GM18508 (cell line): Measurements from ENCODE around the gene TCAP.

Experiments used
- ATAC-seq: cut with Tn5 transposase; IDR thresholded peaks from one replicate; pipeline ENCODE4 v1.9.1; 2021; ENCODE audit warnings: moderate number of reproducible peaks; ENCODE audit not compliant: insufficient read depth, unreplicated experiment

Gene TCAP

DNA sequence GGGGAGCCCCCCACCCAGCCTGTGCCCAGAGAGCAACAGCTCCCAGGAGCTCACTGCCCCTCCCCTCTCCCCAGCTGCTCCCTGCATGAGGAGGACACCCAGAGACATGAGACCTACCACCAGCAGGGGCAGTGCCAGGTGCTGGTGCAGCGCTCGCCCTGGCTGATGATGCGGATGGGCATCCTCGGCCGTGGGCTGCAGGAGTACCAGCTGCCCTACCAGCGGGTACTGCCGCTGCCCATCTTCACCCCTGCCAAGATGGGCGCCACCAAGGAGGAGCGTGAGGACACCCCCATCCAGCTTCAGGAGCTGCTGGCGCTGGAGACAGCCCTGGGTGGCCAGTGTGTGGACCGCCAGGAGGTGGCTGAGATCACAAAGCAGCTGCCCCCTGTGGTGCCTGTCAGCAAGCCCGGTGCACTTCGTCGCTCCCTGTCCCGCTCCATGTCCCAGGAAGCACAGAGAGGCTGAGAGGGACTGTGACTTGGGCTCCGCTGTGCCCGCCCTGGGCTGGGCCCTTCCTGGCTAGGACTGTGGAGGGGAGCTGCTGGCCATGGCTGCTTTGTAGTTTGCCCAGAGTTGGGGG lies 584 bp downstream of the TCAP start:
- ATAC-seq = no peak

DNA sequence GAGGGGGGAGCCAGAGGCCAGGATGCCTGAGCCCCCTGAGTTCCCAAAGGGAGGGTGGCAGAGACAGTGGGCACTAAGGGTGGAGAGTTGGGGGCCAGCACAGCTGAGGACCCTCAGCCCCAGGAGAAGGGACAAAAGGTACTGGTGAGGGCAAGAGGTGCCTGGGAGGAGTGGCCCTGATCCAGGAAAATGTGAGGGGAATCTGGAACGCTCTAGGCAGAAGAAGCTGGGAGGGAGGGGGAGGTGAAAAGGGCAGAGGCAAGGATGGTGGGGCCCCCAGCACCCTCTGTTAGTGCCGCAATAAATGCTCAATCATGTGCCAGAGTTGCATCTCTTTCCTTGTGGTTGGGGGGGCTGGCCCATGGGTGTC lies 1.1 kb downstream of the TCAP start:
- no peak for ATAC-seq

DNA sequence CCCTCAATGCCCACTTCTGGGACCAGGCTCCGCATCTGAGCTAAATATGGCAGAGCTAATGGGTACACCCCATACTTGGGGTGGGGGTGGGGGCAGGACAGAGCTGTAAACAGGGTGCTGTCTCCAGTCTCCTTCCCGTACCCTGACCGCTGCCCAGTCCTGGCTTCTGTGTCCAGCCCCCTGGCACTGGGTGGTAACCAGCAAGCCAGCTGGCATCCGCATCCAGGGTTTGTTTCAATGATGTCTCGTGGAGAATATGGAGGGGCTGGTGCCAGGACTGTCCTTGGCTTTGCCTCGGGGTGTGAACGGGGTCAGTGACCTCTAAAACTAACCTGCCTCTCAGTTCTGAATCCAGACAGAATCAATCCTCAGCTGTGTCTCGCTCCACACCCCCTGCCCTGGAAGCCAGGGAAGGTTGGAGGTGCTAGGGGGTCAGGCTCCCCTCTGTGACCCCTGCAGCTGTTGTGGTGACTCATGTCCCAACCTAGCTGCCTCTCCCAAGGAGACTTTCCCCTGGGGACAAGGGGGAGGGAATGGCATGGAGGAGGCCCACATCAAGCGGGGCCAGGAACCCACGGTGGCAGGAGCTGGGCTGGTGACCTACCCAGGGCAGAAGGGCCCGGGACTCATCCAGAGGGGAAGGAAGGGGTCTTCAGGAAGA lies 1.6 kb downstream of the TCAP start:
- no peak for ATAC-seq

DNA sequence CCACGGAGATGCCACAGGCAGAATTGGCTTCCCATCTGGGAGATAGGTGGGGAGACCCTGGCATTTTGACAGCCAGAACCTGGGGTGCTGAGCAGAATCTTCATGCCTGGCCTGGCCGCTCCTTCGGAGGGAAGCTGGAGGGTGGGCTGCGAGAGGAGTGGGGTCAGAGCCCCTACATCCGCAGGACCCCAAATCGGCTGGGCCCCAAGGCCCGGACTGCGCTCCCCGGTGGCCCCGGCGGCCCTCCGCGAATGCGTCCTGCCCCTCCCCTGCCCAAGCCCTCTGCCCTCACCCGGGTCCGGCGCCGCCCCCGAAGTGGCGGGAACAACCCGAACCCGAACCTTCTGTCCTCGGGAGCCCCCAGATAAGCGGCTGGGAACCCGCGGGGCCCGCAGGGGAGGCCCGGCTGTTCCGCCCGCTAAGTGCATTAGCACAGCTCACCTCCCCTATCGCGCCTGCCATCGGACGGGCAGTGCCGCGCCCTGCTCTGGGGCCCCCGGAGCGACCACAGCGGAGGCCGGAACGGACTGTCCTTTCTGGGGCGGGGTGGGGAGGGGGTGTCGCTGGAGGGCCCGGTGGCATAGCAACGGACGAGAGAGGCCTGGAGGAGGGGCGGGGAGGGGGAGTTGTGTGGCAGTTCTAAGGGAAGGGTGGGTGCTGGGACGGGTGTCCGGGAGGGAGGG lies 2.3 kb downstream of the TCAP start:
- no peak for ATAC-seq

- no peak for ATAC-seq
Observed at GRCh38 chr17:39667945-39668924, 3.1 kb downstream of the TCAP start, which contains the start of gene PNMT. TSS of gene PNMT (plus strand) at chr17:39668453. CDS start at chr17:39668476, 23 bp downstream.

GRCh38 chr17:39669897-39670735 lies 5.0 kb downstream of the TCAP start:
- ATAC-seq = no peak

GRCh38 chr17:39670746-39671145 lies 5.6 kb downstream of the TCAP start:
- ATAC-seq = no peak

DNA sequence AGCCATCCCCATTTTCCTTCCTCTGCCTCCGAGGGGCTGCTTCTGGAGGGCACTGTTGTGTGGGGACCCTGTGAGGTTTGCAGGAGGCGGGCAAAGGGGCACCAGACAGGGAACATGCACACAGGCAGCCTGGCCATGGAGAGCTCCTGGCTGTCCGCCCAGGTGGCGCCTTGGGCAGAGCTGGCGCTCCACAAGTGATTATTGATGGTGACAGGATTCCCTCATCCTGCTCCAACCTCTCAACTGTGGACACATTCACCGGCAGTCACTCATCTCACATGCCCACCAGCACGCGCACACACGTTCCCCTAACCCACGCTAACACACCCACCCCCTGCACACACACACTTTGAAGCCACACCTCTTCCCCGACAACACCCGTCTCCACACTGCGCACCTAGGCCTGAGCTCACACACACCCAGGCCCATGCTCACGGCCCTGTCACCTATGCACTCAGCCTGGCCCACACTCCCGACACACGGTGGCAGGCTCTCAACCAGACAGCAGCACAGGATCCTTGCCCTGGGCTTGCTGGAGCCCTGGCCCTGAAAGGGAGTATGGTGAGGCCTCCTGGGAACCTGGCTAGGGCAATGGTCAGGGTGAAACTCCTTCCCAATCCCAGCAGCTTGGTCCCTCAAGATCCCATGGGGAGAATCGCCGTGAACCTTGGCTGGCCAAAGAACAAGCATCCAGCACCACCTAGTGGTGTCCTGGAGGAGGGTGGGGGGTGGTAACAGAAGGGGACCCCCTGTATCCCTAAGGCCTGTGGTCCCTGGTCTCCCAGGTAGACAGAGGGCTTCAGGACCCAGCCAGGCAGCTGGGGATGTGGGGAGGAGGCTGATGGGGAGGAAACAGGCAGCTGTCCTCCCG lies 6.7 kb downstream of the TCAP start:
- no peak for ATAC-seq

DNA sequence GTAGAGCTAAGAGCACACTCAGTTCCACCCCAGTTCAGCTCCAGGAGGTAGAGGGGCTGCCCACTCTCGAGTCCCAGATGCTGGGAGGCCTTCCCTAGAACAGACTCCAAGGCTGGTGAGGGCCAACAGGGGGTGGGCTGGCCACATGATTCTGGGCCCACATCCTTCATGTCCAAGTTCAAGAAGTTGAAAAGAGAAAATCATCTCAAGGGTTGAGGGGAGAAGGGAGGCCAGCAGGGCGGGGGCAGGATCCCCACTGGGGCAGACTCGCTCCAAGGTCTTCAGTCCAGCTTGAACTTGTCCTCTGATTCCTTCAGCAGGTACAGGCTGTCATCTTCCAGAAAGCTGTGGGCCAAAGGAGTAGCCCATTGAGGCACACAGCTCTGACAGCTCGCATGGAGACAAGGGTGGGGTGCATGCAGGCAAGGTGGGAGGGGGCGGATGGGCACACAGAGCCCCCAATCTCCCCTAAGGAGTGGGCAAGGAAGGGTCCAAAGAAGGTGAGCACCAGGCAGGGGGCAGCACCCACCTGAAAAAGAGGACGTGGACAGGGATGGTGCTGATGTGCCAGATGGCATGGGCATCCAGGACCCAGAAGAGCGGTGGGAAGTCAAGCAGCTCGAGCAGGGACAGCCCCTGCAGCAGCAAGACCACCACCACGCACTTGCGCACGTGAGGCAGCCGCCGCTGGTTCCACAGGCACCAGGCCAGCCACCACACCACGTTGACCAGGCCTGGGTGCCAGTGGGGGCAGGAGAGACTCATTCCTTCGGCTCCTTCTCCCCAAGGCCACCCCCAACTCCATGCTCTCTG lies 7.6 kb downstream of the TCAP start:
- no peak for ATAC-seq

DNA sequence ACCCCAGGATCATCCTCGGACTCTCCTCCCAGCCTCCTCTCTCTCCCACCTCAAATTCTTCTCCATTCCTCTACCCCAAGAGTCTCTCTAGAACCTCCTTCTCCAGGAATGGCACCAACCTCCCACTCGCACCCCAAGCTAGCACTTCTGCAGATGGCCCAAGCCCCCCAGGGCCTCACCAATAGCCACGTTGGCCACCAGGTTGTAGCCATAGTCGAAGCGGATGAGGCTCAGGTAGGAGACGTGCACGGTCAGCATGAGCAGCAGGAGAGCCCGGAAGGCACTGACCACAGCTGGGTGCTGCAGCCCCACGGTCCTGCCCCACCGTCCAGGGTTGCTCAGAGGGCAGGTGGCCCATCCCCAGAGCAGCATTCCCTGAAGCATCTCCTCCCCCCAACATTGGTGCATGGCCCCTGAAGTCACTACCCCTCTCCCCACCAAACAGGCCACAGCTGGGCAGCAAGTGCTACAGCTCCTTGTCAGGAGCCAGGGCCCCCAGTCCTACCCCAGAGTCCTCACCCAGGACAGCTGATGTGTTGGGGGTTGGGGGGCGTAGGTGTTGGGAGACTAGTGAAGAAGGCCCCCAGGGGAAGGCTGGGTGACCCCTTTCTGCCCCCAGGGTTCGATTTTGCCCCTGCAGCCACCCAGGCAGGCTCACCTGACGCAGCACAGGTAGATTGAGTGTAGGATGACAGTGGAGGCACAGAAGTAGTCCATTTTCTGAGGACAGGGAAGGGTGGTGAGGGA lies 8.4 kb downstream of the TCAP start:
- no peak for ATAC-seq

DNA sequence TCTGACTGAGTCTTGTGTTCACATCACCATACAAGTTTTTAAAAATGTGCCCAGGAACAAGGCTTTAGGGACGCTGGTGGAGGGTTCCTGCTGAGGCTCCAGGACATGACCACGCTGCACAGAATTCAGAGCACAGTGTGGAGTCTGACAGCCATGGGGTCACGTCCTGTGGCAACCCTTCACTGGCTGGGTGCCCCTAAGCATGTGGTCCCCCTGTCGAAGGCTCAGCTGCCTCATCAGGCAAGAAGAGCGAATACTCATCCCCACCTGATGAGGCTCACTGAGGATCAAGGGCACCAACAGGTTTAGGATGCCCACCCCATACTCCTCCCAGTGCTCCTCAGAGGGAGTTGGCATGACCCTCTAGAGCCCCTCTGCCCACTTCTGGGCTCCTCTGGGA lies 9.0 kb downstream of the TCAP start:
- no peak for ATAC-seq

DNA sequence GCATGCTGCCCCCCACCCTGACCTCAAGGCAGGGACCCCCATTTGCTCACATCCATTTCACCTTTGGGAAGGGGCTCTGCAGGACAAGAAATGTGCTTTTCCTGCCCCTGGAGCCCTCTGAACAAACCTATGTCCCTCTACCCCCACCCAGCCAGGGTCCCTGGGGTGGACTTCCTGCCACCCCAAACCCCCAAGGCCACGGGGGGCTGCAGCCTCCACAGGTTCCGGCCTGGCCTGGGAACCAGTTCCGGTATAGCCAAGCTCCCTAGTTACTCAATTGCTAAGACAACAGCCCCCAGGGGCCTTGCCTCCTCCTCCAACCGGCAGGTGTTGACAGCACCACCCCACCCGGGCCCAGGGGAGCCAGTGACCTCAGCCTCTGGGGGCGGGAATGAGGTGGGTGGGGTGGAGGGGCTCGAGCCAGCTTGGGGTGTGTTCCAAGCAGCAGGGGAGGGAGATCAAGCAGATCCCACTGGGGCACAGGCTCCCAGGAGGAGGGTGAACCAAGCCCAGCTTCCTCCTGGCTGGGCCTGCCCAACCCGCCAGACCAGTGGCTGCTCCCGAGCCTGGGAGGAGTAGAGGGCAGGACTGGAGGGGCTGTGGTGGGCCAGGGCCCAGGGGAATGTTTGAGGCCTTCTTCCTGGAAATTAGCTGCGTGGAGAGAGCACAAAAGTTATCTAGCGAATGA lies 9.7 kb downstream of the TCAP start:
- ATAC-seq = no peak

DNA sequence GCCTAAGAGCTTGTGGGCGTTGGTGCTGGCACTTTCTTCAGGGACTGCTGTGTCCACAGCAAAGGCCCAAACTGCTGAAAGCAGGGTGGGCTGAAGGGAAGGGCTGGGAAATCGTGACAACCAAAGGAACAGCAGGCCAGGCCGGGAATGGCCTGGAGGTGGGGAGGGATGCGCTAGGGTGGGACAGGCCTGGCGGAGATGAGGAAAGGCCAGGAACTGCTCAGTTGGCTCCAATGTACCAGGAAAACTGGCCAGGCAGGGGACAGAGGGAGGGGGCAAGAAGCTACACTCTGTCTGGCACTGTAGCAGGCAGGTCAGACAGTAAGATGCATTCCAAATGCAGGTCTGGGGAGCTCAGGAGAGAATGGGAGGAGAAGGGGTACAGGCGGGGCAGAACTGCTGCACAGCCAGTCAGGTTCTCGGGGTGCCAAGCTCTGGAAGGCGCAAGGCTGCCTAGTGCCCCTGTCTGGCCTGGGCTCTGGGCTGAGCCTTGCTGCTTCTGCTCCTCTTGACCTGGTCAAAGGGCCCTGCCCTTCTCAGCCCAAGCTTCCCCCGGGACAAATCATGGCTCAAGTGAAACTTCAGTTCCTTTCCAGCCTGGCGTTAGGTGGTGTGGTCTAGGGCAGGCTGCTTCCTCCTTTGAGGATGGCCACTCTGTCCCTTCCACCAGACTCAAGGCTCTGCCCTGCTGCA lies 10.4 kb downstream of the TCAP start:
- no peak for ATAC-seq

DNA sequence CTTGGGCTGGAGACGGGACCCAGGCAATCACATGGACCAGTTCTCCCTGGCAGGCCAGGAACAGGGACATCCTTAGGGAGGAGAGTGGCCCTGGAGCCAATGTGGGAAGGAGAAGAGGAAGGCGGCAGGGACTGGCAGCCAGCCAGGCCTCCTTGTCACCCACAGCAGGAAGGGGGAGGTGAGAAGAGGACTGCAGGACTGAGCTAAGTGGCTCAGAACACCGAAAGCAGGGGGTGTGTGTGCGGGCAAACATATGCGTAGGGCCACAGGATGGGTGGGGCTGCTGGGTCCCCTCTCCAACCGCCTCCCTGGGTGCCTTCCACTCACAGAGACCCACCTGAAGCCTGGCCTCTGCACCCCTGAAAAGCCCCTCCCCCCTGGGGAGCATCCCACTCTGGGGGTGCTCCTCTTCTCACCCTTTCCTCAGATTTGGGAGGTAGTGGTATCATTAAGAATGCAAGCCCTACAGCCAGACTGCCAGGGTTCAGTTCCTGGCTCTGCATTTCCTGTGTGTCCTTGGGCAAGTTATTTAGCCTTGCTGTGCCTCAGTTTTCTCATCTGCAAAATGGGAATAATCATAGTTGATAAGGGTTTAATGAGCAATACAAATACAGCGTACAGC lies 11.2 kb downstream of the TCAP start:
- no peak for ATAC-seq

GRCh38 chr17:39677072-39677471 lies 11.9 kb downstream of the TCAP start:
- ATAC-seq = no peak
